ENCODE data around the gene ALX3.

ALX3 gene

DNA sequence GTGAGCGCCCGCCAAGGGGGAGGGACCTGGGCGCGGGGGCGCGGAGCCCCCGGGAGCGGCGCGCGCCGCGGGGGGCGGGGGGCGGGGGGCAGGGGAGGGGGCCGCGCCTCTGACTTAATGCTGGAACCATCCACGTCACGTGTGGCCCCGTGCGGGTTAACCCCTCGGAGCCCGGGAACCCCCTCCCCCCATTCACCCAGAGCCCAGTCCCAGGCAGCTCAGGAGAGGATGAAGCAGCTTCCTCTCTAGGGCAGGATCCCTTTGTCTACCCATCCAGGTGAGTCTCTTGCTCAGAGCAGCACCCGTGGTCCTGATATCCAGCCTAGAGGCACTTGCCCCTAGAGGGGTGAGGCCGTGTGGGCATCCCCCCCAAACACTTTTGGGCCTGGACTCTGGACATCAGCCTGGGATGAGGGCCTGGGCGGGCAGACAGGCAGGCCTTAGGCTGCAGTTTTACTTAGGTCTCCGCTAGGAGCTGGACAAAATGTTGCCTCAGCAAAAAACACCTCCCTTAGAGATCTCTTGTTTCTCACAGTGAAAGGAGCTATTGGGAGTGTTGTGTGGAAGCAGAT lies at the start of gene ALX3:
Gene ALX3, minus strand, starts transcription at position 2 of the 572 bp plus-strand sequence. CDS start 60 bp downstream, outside the sequence.
- Histone ChIP-seq H3K4me3 (ENCODE audit: low read depth, low read length) (peak within 1 kb of the TSS; percentile 49), H3K9ac (ENCODE audit: low read depth, low read length) (no peak within 1 kb of the TSS), H3K27me3 (ENCODE audit: control insufficient read depth, insufficient read depth, low read length) (peaks cover 93% of the 10 kb centered on the region), H3K9me3 (ENCODE audit: control insufficient read depth, insufficient read depth, low read length) (no peaks in the 10 kb centered on the region), H3K4me1 (ENCODE audit: control insufficient read depth, insufficient read depth, low read length) (no peaks in the 10 kb centered on the region), H3K36me3 (ENCODE audit: control insufficient read depth, insufficient read depth, low read length) (no peaks in the 10 kb centered on the region)

DNA sequence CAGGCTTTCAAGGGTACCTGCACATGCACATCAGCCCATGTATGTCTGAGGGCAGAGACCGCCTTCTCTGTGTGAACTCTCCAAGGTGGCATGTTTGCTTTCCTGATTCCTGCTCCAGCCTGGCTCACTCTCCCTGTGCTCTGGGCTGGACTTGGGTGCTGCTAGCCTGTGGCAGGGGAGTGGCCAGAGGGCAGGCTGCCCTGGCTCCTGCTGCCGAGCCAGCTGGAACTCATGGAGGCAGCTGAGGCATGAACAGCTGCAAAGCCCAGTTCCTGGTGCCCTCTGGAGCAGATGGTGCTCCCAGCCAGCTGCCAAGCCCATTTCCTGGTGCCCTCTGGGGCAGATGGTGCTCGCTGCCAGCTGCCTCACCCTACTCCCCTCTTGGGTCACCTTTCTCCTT lies 49.4 kb upstream of the ALX3 start:
- Histone ChIP-seq H3K4me3 (ENCODE audit: low read depth, low read length) (no peak overlapping the region), H3K36me3 (ENCODE audit: control insufficient read depth, insufficient read depth, low read length) (no peaks in the 10 kb centered on the region), H3K9ac (ENCODE audit: low read depth, low read length) (no peak overlapping the region), H3K9me3 (ENCODE audit: control insufficient read depth, insufficient read depth, low read length) (no peaks in the 10 kb centered on the region), H3K27me3 (ENCODE audit: control insufficient read depth, insufficient read depth, low read length) (peaks cover 2% of the 10 kb centered on the region), H3K4me1 (ENCODE audit: control insufficient read depth, insufficient read depth, low read length) (no peaks in the 10 kb centered on the region)

GRCh38 chr1:110118636-110119396 lies 48.3 kb upstream of the ALX3 start:
- Histone ChIP-seq H3K27me3 (ENCODE audit: control insufficient read depth, insufficient read depth, low read length) (no peaks in the 10 kb centered on the region), H3K36me3 (ENCODE audit: control insufficient read depth, insufficient read depth, low read length) (no peaks in the 10 kb centered on the region), H3K9ac (ENCODE audit: low read depth, low read length) (no peak overlapping the region), H3K4me3 (ENCODE audit: low read depth, low read length) (no peak overlapping the region), H3K4me1 (ENCODE audit: control insufficient read depth, insufficient read depth, low read length) (no peaks in the 10 kb centered on the region), H3K9me3 (ENCODE audit: control insufficient read depth, insufficient read depth, low read length) (no peaks in the 10 kb centered on the region)

DNA sequence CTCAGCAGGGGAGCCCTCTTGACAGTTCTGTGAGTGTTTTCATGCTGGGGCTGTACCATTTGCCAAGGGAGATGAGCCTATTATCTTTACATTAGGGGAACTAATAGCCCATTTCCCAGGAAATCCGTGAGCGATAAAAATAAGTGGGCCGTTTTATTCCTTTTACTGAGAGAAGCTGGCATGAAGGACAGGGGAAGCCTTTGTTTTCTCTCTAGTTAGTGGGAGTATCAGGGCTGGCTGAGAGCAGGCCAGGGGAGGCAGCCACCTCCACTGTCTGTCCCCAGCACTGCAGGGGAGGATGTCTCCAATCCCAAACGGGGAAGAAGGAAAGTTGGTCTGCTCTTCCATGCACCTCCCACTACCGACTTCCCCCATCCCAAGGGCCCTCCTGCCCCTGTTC lies 44.3 kb upstream of the ALX3 start:
- Histone ChIP-seq H3K27me3 (ENCODE audit: control insufficient read depth, insufficient read depth, low read length) (peaks cover 6% of the 10 kb centered on the region), H3K4me1 (ENCODE audit: control insufficient read depth, insufficient read depth, low read length) (no peaks in the 10 kb centered on the region), H3K9me3 (ENCODE audit: control insufficient read depth, insufficient read depth, low read length) (no peaks in the 10 kb centered on the region), H3K4me3 (ENCODE audit: low read depth, low read length) (no peak overlapping the region), H3K9ac (ENCODE audit: low read depth, low read length) (no peak overlapping the region), H3K36me3 (ENCODE audit: control insufficient read depth, insufficient read depth, low read length) (no peaks in the 10 kb centered on the region)

DNA sequence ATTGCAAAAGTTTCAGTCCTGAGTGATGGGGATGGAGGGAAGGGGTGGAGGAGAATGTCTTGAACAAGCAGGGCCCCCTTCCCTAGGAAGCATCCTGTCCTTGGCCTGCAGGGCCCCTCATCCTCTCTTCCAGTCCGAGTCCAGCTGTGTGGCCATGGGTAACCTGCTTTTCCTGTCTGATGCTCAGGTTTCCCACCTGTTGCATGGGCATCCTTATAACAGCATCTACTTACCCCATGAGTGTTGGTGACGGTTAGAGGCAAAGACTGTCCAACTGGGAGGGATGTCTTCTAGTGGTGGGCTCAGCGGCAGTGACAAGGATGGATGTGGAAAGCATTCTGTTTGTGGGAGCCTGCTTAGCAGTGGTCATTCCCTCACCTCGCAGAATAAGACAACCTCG lies 43.7 kb upstream of the ALX3 start:
- Histone ChIP-seq H3K9me3 (ENCODE audit: control insufficient read depth, insufficient read depth, low read length) (no peaks in the 10 kb centered on the region), H3K4me3 (ENCODE audit: low read depth, low read length) (no peak overlapping the region), H3K4me1 (ENCODE audit: control insufficient read depth, insufficient read depth, low read length) (no peaks in the 10 kb centered on the region), H3K9ac (ENCODE audit: low read depth, low read length) (no peak overlapping the region), H3K27me3 (ENCODE audit: control insufficient read depth, insufficient read depth, low read length) (peaks cover 6% of the 10 kb centered on the region), H3K36me3 (ENCODE audit: control insufficient read depth, insufficient read depth, low read length) (no peaks in the 10 kb centered on the region)

- Histone ChIP-seq H3K4me3 (ENCODE audit: low read depth, low read length) (no peak overlapping the region), H3K9me3 (ENCODE audit: control insufficient read depth, insufficient read depth, low read length) (no peaks in the 10 kb centered on the region), H3K36me3 (ENCODE audit: control insufficient read depth, insufficient read depth, low read length) (no peaks in the 10 kb centered on the region), H3K9ac (ENCODE audit: low read depth, low read length) (no peak overlapping the region), H3K4me1 (ENCODE audit: control insufficient read depth, insufficient read depth, low read length) (no peaks in the 10 kb centered on the region), H3K27me3 (ENCODE audit: control insufficient read depth, insufficient read depth, low read length) (peaks cover 6% of the 10 kb centered on the region)
Observed at GRCh38 chr1:110113551-110113950, 43.1 kb upstream of the ALX3 start.

GRCh38 chr1:110112656-110113055 lies 42.2 kb upstream of the ALX3 start:
- Histone ChIP-seq H3K27me3 (ENCODE audit: control insufficient read depth, insufficient read depth, low read length) (peaks cover 6% of the 10 kb centered on the region), H3K9me3 (ENCODE audit: control insufficient read depth, insufficient read depth, low read length) (no peaks in the 10 kb centered on the region), H3K9ac (ENCODE audit: low read depth, low read length) (no peak overlapping the region), H3K36me3 (ENCODE audit: control insufficient read depth, insufficient read depth, low read length) (no peaks in the 10 kb centered on the region), H3K4me1 (ENCODE audit: control insufficient read depth, insufficient read depth, low read length) (no peaks in the 10 kb centered on the region), H3K4me3 (ENCODE audit: low read depth, low read length) (no peak overlapping the region)

DNA sequence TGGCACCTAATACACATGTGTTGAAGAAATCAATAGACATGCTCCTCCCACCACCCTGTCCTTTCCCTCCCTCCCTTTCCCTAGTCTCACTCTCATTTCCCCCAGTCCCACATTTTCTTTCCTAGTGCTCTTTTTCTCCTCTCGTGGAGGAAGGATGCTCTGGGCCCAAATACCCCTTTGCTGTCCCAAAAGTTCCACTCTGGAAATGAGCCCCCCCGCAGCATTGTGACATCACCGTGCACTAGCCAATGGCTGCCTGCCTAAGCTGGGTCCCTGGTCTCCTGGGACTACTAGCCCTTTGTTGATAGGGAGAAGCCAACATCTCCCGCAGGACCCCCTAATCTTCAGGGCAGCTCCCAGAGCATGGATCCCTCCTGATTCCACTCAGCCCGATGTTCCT lies 41.7 kb upstream of the ALX3 start, which contains the start of gene UBL4B:
Gene UBL4B, plus strand, starts transcription at position 301 of the 400 bp plus-strand sequence. Its CDS starts 92 bp downstream, at position 393.
- Histone ChIP-seq H3K36me3 (ENCODE audit: control insufficient read depth, insufficient read depth, low read length) (no peaks in the 10 kb centered on the region), H3K4me1 (ENCODE audit: control insufficient read depth, insufficient read depth, low read length) (no peaks in the 10 kb centered on the region), H3K9me3 (ENCODE audit: control insufficient read depth, insufficient read depth, low read length) (no peaks in the 10 kb centered on the region), H3K27me3 (ENCODE audit: control insufficient read depth, insufficient read depth, low read length) (peaks cover 6% of the 10 kb centered on the region), H3K4me3 (ENCODE audit: low read depth, low read length) (no peak within 1 kb of the TSS), H3K9ac (ENCODE audit: low read depth, low read length) (no peak within 1 kb of the TSS)

DNA sequence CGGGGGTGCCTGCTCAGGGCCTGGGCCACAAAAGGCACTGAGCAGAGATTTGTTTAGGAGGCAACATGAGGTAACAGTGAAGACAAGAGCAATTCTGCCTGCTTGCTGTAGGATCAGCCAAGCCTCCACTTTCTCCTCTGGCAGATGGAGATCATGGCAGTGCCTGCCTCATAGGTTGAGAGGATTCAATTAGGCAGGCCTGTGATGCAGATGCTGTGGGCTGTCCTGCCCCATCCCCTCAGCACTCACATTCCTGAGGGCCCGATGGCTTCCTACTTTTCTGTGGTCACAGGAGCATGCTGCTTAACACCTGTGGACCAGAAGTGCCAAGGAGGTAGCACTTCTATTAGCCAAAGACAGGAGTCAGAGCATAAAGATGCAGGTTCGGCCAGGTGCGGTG lies 40.6 kb upstream of the ALX3 start:
- Histone ChIP-seq H3K4me1 (ENCODE audit: control insufficient read depth, insufficient read depth, low read length) (no peaks in the 10 kb centered on the region), H3K9ac (ENCODE audit: low read depth, low read length) (no peak overlapping the region), H3K4me3 (ENCODE audit: low read depth, low read length) (no peak overlapping the region)

GRCh38 chr1:110107867-110108469 lies 37.5 kb upstream of the ALX3 start:
- H3K9me3 ChIP-seq (ENCODE audit: control insufficient read depth, insufficient read depth, low read length): no peaks in the 10 kb centered on the region
- H3K36me3 ChIP-seq (ENCODE audit: control insufficient read depth, insufficient read depth, low read length): no peaks in the 10 kb centered on the region
- no peaks in the 10 kb centered on the region for H3K4me1 ChIP-seq (ENCODE audit: control insufficient read depth, insufficient read depth, low read length)
- peaks cover 8% of the 10 kb centered on the region for H3K27me3 ChIP-seq (ENCODE audit: control insufficient read depth, insufficient read depth, low read length)
- H3K9ac ChIP-seq (ENCODE audit: low read depth, low read length): no peak overlapping the region
- H3K4me3 ChIP-seq (ENCODE audit: low read depth, low read length): no peak overlapping the region

More for the DNA sequence above, 40.6 kb upstream of the ALX3 start:
- H3K27me3 ChIP-seq (ENCODE audit: control insufficient read depth, insufficient read depth, low read length): peaks cover 6% of the 10 kb centered on the region
- no peaks in the 10 kb centered on the region for H3K9me3 ChIP-seq (ENCODE audit: control insufficient read depth, insufficient read depth, low read length)
- H3K36me3 ChIP-seq (ENCODE audit: control insufficient read depth, insufficient read depth, low read length): no peaks in the 10 kb centered on the region

- Histone ChIP-seq H3K4me3 (ENCODE audit: low read depth, low read length) (no peak overlapping the region), H3K4me1 (ENCODE audit: control insufficient read depth, insufficient read depth, low read length) (no peaks in the 10 kb centered on the region)
Observed at GRCh38 chr1:110106013-110106941, 35.8 kb upstream of the ALX3 start.

More at GRCh38 chr1:110106013-110106941, 35.8 kb upstream of the ALX3 start:
- H3K27me3 ChIP-seq (ENCODE audit: control insufficient read depth, insufficient read depth, low read length): peaks cover 4% of the 10 kb centered on the region
- H3K9ac ChIP-seq (ENCODE audit: low read depth, low read length): no peak overlapping the region
- no peaks in the 10 kb centered on the region for H3K36me3 ChIP-seq (ENCODE audit: control insufficient read depth, insufficient read depth, low read length)
- no peaks in the 10 kb centered on the region for H3K9me3 ChIP-seq (ENCODE audit: control insufficient read depth, insufficient read depth, low read length)

Data from iPS-15b (cell line).